NCI-H345 treated with DMSO at 0.1 percent for 48 hours (cell line): Measurements from ENCODE around the gene ORC5.
"Not testable (repeated sequence)": the region's sequence is repeated elsewhere in the genome, so short reads cannot be mapped to it uniquely, and the experiment has no call there.

Experiments
- DNase-seq: peaks from one replicate; lab custom pipeline; 2025; ENCODE audit not compliant: unreplicated experiment; lab: John Stamatoyannopoulos, UW

ORC5 gene

GRCh38 chr7:104192434-104192833, 15.4 kb downstream of the ORC5 start:
- DNase-seq, result no peak

- DNase-seq, result no peak
Measured at GRCh38 chr7:104185346-104185745, 22.5 kb downstream of the ORC5 start.

- DNase-seq, result no peak
Measured at GRCh38 chr7:104179178-104179577, 28.6 kb downstream of the ORC5 start.

GRCh38 chr7:104177565-104178083, 30.2 kb downstream of the ORC5 start:
- DNase-seq, result not testable (repeated sequence)

GRCh38 chr7:104176332-104176731, 31.5 kb downstream of the ORC5 start:
- DNase-seq, result no peak

- DNase-seq, result no peak
Measured at GRCh38 chr7:104175361-104175984, 32.3 kb downstream of the ORC5 start.

- DNase-seq, result no peak
Measured at GRCh38 chr7:104174798-104175197, 33.0 kb downstream of the ORC5 start.

- DNase-seq, result no peak
Measured at GRCh38 chr7:104162081-104162480, 45.7 kb downstream of the ORC5 start.

GRCh38 chr7:104161244-104161643, 46.6 kb downstream of the ORC5 start:
- no peak for DNase-seq

- DNase-seq, result no peak
Measured at GRCh38 chr7:104160375-104160774, 47.4 kb downstream of the ORC5 start.

- DNase-seq, result peak; percentile 54
Measured at GRCh38 chr7:104156842-104157277, 51.0 kb downstream of the ORC5 start.

GRCh38 chr7:104153287-104153686, 54.5 kb downstream of the ORC5 start:
- DNase-seq, result no peak

GRCh38 chr7:104152468-104152867, 55.3 kb downstream of the ORC5 start:
- DNase-seq, result no peak

- no peak for DNase-seq
Measured at GRCh38 chr7:104150470-104150869, 57.3 kb downstream of the ORC5 start.

- no peak for DNase-seq
Measured at GRCh38 chr7:104149822-104150221, 58.0 kb downstream of the ORC5 start.

GRCh38 chr7:104142147-104142546, 65.7 kb downstream of the ORC5 start:
- DNase-seq, result no peak

- DNase-seq, result no peak
Measured at GRCh38 chr7:104137971-104138370, 69.8 kb downstream of the ORC5 start.

GRCh38 chr7:104137511-104137910, 70.3 kb downstream of the ORC5 start:
- no peak for DNase-seq

GRCh38 chr7:104136981-104137380, 70.8 kb downstream of the ORC5 start:
- no peak for DNase-seq

- no peak for DNase-seq
Measured at GRCh38 chr7:104136561-104136960, 71.3 kb downstream of the ORC5 start.

GRCh38 chr7:104135760-104136558, 71.9 kb downstream of the ORC5 start:
- no peak for DNase-seq

- DNase-seq, result no peak
Measured at GRCh38 chr7:104133238-104133637, 74.6 kb downstream of the ORC5 start.
